ENCODE measurements around the gene PSAP. TPM values are rescaled to one million over a fixed set of nuclear protein-coding genes. Genes with fewer than 3 reads are reported as not detected.
"Not testable (repeated sequence)": the region's sequence is repeated elsewhere in the genome, so short reads cannot be mapped to it uniquely, and the experiment has no call there.

PSAP gene
- total RNA-seq, 1 donor from 2014 or later = 482 TPM

DNA sequence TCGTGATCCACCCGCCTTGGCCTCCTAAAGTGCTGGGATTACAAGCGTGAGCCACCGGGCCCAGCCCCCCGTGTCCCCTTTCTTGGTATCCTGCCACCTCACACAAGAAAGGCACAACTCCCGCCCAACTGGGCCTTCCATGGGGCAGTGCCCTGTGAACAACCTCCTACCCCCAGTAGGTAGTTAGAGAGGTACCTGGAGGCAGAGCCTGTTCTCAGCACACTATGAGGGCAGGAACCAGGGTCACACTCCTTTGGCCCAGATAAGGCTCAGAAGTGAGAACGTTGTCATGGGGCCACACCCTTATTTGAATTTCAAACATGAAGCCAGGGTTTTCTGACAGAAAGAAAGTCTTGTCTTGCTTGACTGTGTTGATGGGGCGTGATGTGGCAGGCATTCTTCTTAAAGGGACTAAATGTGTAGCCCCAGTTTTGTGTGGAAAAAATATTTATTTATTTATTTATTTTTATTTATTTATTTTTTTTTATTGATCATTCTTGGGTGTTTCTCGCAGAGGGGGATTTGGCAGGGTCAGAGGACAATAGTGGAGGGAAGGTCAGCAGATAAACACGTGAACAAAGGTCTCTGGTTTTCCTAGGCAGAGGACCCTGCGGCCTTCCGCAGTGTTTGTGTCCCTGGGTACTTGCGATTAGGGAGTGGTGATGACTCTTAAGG lies 23.8 kb upstream of the PSAP start:
- not testable (repeated sequence) for DNase-seq (ENCODE audit: low spot score in 2 of 2); FAIRE-seq

GRCh38 chr10:71873582-71874211 lies 22.6 kb upstream of the PSAP start:
- no peak for FAIRE-seq
- no peak for DNase-seq (ENCODE audit: low spot score in 2 of 2)

GRCh38 chr10:71869601-71870000 lies 18.6 kb upstream of the PSAP start:
- DNase-seq (ENCODE audit: low spot score in 2 of 2); FAIRE-seq: not testable (repeated sequence)

GRCh38 chr10:71868192-71868697 lies 17.2 kb upstream of the PSAP start:
- FAIRE-seq = no peak
- DNase-seq (ENCODE audit: low spot score in 2 of 2) = no peak

DNA sequence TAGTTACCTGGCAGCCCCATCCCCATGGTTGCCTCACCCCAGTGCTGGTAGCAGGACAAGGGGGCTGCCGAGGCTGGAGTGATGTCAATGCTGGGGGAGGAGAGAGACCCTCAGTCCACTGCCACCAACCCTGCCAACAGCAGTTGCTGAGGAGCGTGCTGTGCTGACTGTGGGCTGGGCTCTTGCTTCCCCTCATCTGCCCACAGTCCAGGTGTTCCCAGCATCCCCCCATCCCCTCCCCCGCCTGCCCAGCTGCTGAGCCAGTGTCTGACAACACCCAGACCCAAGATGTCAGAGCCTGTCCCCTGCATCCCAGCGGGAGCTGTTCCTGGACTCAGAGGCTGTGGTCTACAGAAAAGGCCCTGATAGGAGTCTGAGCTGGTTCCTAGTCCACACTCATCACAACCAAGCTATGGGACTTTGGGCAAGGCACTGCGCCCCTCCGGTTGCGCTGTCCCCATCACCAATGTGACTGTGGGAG lies 14.6 kb upstream of the PSAP start:
- DNase-seq (ENCODE audit: low spot score in 2 of 2) = no peak
- FAIRE-seq = no peak

DNA sequence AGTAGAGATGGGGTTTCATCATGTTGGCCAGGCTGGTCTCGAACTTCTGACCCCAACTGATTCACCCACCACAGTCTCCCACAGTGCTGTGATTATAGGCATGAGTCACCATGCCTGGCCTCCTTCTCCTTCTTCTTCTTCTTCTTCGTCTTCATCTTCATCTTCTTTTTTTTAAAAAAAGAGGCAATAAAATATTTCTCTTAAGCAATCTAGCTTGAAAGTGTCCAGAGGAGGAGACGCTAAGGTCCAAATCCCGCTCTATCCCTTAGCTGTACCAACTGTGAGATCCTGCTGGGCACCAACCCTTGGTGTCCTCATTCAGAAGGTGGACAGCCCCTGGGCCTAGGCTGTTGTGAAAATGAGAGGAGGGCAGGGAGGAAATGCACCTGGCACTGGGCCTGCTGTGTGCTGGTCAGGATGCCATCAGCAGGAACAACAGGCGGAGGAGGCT lies 13.9 kb upstream of the PSAP start:
- FAIRE-seq (no peak), DNase-seq (ENCODE audit: low spot score in 2 of 2) (no peak)

GRCh38 chr10:71863203-71863602 lies 12.2 kb upstream of the PSAP start:
- DNase-seq (ENCODE audit: low spot score in 2 of 2) (no peak), FAIRE-seq (no peak)

DNA sequence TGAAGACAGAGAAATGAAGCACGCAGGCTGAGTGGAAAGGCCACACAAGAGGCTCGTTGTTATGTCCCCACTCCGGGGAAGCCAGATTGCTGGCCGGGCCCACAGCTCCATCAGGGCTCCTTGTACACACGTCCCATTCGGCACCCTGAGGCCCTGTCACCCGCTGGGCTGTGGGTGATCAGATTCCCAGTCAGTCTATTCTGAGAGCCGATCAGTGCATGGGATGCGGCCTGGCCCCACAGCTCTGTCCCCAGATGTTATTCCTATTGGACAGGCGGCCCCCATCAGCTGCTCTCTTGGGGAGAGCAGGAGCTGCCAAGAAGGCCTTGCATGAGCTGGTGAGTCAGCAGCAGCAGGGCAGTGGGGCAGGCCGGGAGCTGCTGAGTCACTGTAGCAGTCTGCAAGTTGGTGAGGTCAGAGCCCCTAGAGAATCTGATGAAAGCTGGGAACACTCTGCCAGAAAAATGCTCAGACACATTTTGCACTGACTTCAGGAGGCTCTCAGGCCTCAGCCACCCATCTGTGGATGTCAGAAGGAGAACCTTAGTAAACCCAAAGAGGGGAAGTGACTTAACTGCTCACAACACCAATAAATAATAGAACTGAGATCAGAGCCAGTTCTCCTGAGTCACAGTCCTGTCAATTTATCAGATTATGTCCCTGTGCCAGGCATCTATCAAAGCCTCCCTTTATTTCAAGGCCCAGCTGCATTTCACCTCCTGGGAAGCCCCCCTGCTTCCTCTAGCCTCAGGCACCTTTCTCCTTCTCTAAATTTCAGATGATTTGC lies 9.4 kb upstream of the PSAP start:
- FAIRE-seq = no peak
- DNase-seq (ENCODE audit: low spot score in 2 of 2) = peak; percentile 71 to 81

- FAIRE-seq (no peak), DNase-seq (ENCODE audit: low spot score in 2 of 2) (no peak)
Observed at GRCh38 chr10:71857934-71858890, 7.2 kb upstream of the PSAP start.

DNA sequence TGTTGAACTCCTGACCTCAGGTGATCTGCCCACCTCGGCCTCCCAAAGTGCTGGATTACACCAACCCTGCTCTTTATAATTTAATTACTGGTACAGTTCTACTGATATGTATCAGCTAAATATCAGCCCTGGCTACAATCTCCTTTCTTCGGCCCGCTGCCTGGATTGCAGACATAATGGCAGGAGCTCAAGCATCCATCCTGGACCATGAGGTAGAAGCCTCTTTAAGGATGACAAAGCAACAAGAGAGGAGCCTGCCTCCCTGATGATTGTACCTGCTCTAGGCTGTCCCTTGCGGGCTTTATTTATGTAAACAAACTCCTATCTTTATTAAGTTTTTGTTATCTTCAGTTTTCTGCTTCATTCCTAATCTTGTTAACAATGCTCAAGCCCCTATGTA lies 5.6 kb upstream of the PSAP start:
- FAIRE-seq = no peak
- no peak for DNase-seq (ENCODE audit: low spot score in 2 of 2)

GRCh38 chr10:71854031-71854430 lies 3.0 kb upstream of the PSAP start:
- no peak for DNase-seq (ENCODE audit: low spot score in 2 of 2)
- no peak for FAIRE-seq

GRCh38 chr10:71852355-71852937 lies 1.4 kb upstream of the PSAP start:
- FAIRE-seq = no peak
- DNase-seq (ENCODE audit: low spot score in 2 of 2) = no peak

- FAIRE-seq = not testable (repeated sequence)
Observed at GRCh38 chr10:71851465-71852095, 529 bp upstream of the PSAP start.

GRCh38 chr10:71850021-71850742 lies 869 bp downstream of the PSAP start:
- no peak for DNase-seq (ENCODE audit: low spot score in 2 of 2)
- no peak for FAIRE-seq

More at GRCh38 chr10:71851465-71852095, 529 bp upstream of the PSAP start:
- DNase-seq (ENCODE audit: low spot score in 2 of 2) = not testable (repeated sequence)

DNA sequence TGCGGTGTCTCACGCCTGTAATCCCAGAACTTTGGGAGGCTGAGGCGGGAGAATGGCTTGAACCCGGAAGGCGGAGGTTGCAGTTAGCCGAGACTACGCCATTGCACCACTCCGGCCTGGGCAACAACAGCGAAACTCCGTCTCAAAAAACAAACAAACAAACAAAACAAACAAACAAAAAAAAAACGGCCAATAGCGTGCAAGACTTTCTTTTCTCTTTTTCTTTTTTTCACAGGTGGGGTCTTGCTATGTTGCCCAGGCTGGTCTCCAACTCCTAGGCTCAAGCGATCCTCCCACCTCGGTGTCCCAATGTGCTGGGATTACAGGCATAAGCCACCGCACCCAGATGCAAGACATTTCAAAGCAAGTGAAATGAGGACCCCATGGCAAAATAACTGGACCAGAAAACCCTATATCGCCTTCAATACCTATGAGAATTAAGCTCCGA lies 1.6 kb downstream of the PSAP start:
- no peak for FAIRE-seq
- no peak for DNase-seq (ENCODE audit: low spot score in 2 of 2)

DNA sequence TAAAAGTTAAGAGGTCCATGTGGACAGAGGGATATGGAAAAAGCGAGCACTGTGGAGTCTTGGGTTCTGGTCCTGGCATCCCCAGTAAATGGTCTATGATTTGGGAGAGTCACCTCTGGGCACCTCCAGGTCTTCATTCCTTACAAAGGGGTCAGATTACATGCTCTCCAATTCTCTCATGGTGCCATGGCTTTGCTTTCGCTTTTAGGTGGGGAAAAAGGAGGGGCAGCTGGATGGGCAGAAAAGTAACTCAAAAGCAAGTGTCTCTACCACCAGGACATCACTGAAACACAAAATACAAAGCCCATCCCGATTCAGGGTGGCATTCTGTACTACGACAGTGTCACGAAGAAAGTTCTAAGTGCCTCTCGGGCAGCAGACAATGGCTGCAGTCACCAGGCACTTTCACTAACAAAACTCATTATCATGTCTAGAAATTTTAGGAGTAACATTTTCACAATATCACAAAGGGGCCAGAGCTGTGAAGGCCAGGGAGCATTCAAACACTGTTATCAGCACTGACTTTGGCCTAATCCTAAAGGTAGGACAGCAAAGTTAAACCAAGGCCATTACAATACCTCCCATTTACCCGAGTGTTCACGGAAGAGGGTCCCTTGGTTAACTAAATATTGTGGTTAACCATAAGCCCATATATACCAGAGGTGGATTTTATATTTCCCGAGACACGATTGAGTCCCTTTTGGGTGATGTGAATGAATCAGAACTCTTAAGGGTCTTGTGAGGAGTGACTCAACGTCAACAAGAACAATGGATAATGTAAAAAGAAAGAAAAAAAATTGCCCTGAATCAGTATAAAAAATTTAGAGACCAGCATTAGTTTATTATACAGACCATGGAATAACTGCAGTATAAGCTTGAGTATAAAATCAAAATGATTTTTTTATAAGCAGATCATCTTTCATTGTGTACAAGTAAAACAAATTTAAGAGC lies 2.5 kb downstream of the PSAP start:
- FAIRE-seq (no peak), DNase-seq (ENCODE audit: low spot score in 2 of 2) (no peak)

DNA sequence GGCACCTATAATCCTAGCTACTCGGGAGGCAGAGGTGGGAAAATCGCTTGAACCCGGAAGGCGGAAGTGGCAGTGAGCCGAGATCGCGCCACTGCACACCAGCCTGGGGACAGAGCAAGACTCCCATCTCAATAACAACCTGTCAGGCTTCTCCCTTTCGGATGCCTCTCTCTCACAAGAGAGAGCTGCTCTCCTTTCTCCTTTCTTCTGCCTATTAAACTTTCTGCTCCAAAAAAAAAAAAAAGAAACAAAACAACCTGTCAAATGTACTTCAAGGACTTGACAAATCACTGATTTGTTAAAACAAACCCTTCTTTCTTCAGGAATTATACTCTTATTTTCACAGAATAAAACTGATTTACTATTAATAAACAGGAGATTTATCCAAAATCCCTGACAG lies 3.6 kb downstream of the PSAP start:
- FAIRE-seq = no peak
- no peak for DNase-seq (ENCODE audit: low spot score in 2 of 2)

Data from frontal cortex (tissue), 4 donors.